Kidney (tissue), 14 donors: ENCODE results near the gene BCL6. TPM values are rescaled to one million over a fixed set of nuclear protein-coding genes. Genes with fewer than 3 reads are reported as not detected.

ENCODE experiments used
- DNase-seq, 5 donors: peaks; one replicate each; pipeline ENCODE4 v3.0.0-alpha.2; 2013 to 2020
- FAIRE-seq: peaks from 2 replicates; lab custom pipeline; 2012; peaks lifted over from hg19 to GRCh38; lab: Jason Lieb, UNC
- H3K27ac ChIP-seq, 2 donors: one replicate each; pipeline ENCODE4 v1.7.0; 2013; ENCODE audit warnings: low read depth in 2 of 2, low read length in 2 of 2, inconsistent platforms in 1 of 2
- H3K27me3 ChIP-seq: one replicate; pipeline ENCODE4 v1.7.1; 2013; ENCODE audit warnings: low read length, inconsistent platforms; ENCODE audit not compliant: control insufficient read depth, insufficient read depth
- H3K36me3 ChIP-seq, 3 donors: one replicate each; pipeline versions ENCODE4 v1.7.0 to v1.7.1; 2013; ENCODE audit warnings: low read length in 3 of 3, control low read depth in 1 of 3, inconsistent platforms in 1 of 3; ENCODE audit not compliant: insufficient read depth in 3 of 3, control insufficient read depth in 2 of 3
- H3K4me1 ChIP-seq, 3 donors: one replicate each; pipeline versions ENCODE4 v1.7.0 to v1.7.1; 2013; ENCODE audit warnings: low read length in 3 of 3, inconsistent platforms in 1 of 3, low read depth in 1 of 3; ENCODE audit not compliant: control insufficient read depth in 2 of 3, insufficient read depth in 2 of 3
- H3K4me3 ChIP-seq, 3 donors: one replicate each; pipeline versions ENCODE4 v1.7.0 to v1.8.1; 2013; ENCODE audit warnings: low read length in 3 of 3, control low read depth in 1 of 3, inconsistent platforms in 1 of 3
- H3K9ac ChIP-seq, 3 donors: one replicate each; pipeline versions ENCODE4 v1.7.0 to v1.7.1; 2013; ENCODE audit warnings: low read length in 3 of 3, control low read depth in 1 of 3, inconsistent platforms in 1 of 3
- H3K9me3 ChIP-seq, 3 donors: one replicate each; pipeline versions ENCODE4 v1.7.0 to v1.7.1; 2013; ENCODE audit warnings: low read length in 3 of 3, control low read depth in 1 of 3, inconsistent platforms in 1 of 3; ENCODE audit not compliant: control insufficient read depth in 2 of 3, insufficient read depth in 1 of 3
- intact Hi-C: fragments of 100-400 bp; cut with DNase I; formaldehyde crosslinking; loops from one replicate; pipeline ENCODE4 v1.11.1; 2022
- polyA plus RNA-seq: library from polyadenylated mRNA; stranded (reverse); fragments of 350-450 nt; fragmentation: Illumina TruSeq; extraction: RNeasy Lipid Tissue Mini Kit (QIAGEN cat#74804); gene quantifications from one replicate; pipeline ENCODE4 v1.2.3, GENCODE V29; 2014; ENCODE audit warnings: low read depth, low replicate concordance; ENCODE audit not compliant: insufficient read depth
- total RNA-seq: library from RNA; stranded (reverse); fragmentation: NEBNext Ultra II Directional; extraction: Animal tissue kit (Norgen Biotek cat#: 25700); gene quantifications from one replicate; pipeline ENCODE4 v1.2.1, GENCODE V29; 2021
- TF ChIP-seq, protein P1 (sequence below): IDR thresholded peaks from 3 replicates; pipeline ENCODE4 v1.5.1; 2012; ENCODE audit warnings: mild to moderate bottlenecking, moderate library complexity, borderline replicate concordance; ENCODE audit not compliant: insufficient read depth; ENCODE audit errors: extremely low read depth
- donor health status: control.
- donor health status: control.
- donor health status: control.
- donor health status: control.
- donor health status: control.
- donor health status: DM: yes; HTN: yes; CAD: no.
- donor health status: Normal renal cell carcinoma (clear cell type).

The BCL6 gene
- total and polyA plus RNA-seq, 2 donors from 2014 or later, result 7.3 to 110 TPM

DNA sequence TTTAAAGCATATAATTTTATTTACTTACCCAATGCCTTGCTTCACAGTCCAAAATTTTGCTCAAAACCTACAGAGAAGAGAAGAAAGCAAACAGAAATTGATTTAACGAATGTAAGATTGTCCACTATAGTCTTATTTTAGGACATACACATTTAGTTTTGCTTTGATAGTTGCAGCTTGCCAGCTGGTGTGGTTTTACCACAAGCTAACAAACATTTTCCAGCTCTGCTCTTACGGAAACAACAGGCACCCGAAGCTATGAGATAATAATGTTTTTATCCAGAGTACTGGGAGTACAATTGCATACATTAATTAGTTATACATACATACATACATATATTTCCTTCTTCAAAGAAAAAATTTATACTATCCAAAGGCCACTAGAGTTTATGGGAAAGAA lies 10.4 kb downstream of the BCL6 start:
- TF ChIP-seq, protein P1, sequence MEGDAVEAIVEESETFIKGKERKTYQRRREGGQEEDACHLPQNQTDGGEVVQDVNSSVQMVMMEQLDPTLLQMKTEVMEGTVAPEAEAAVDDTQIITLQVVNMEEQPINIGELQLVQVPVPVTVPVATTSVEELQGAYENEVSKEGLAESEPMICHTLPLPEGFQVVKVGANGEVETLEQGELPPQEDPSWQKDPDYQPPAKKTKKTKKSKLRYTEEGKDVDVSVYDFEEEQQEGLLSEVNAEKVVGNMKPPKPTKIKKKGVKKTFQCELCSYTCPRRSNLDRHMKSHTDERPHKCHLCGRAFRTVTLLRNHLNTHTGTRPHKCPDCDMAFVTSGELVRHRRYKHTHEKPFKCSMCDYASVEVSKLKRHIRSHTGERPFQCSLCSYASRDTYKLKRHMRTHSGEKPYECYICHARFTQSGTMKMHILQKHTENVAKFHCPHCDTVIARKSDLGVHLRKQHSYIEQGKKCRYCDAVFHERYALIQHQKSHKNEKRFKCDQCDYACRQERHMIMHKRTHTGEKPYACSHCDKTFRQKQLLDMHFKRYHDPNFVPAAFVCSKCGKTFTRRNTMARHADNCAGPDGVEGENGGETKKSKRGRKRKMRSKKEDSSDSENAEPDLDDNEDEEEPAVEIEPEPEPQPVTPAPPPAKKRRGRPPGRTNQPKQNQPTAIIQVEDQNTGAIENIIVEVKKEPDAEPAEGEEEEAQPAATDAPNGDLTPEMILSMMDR, result no peak
- peaks cover 0 to 5% (median 2%) of the 10 kb centered on the region in 3 donors for H3K4me1 ChIP-seq
- no peak for FAIRE-seq
- H3K36me3 ChIP-seq, result peaks cover 0 to 28% (median 21%) of the 10 kb centered on the region in 3 donors
- intact Hi-C loops, result no loop called here
- H3K27ac ChIP-seq, result no peak overlapping the region
- no peak overlapping the region for H3K9ac ChIP-seq
- no peak overlapping the region for H3K4me3 ChIP-seq
- no peaks in the 10 kb centered on the region for H3K27me3 ChIP-seq
- DNase-seq, result no peak
- no peaks in the 10 kb centered on the region for H3K9me3 ChIP-seq

DNA sequence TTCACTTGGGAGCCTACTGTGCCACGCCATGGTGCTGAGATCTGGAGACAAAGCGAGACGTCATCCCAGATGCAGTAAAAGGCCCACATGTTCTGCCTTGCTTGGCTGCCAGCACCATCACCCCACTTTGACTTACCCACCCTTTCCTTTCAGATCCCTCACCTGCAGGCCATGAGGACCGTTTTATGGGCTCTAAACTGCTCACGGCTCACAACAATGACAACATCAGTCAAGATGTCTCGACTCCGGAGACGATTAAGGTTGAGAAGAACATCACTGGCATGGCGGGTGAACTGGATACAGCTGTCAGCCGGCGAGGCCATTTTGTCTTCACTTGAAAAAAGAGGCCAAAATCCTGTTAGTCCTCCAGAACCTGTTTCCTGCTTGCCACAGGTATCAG lies 11.9 kb downstream of the BCL6 start:
- no peaks in the 10 kb centered on the region for H3K27me3 ChIP-seq
- intact Hi-C loops, result no loop called here
- no peaks in the 10 kb centered on the region for H3K9me3 ChIP-seq
- peaks cover 0 to 41% (median 30%) of the 10 kb centered on the region in 3 donors for H3K36me3 ChIP-seq
- H3K27ac ChIP-seq, result no peak overlapping the region
- TF ChIP-seq, protein P1, result no peak
- H3K9ac ChIP-seq, result no peak overlapping the region
- DNase-seq, result no peak
- peaks cover 0 to 5% (median 2%) of the 10 kb centered on the region in 3 donors for H3K4me1 ChIP-seq
- FAIRE-seq, result no peak
- H3K4me3 ChIP-seq, result no peak overlapping the region

DNA sequence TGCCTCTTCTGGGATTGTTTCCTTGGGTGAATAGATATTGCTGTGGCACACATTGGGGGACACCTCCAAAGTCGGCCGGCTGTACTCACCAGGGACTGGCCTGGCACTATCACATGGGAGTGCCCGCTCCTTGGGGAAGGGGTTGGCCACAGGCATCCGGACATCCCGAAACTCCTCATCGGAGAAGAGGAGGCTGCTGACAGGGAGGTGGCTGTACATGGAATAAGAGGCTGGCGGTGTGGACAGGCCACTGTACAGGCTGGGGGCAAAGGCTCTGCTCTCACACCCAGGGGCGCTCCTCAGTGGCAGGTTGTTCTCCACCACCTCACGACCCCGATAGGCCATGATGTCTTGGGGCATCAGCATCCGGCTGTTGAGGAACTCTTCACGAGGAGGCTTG lies 15.7 kb downstream of the BCL6 start:
- Histone ChIP-seq H3K4me1 (peaks cover 0 to 1% (median 0%) of the 10 kb centered on the region in 3 donors), H3K27me3 (no peaks in the 10 kb centered on the region), H3K4me3 (no peak overlapping the region), H3K9ac (no peak overlapping the region), H3K27ac (no peak overlapping the region), H3K36me3 (peaks cover 0 to 77% (median 65%) of the 10 kb centered on the region in 3 donors), H3K9me3 (no peaks in the 10 kb centered on the region)
- no peak for FAIRE-seq
- no peak for DNase-seq
- intact Hi-C loops, result no loop called here
- TF ChIP-seq, protein P1, result no peak
